ENCODE measurements around the gene BEST1.

Gene BEST1

GRCh38 chr11:61916737-61917333 lies 33.3 kb upstream of the BEST1 start:
- DNase-seq = no peak

DNA sequence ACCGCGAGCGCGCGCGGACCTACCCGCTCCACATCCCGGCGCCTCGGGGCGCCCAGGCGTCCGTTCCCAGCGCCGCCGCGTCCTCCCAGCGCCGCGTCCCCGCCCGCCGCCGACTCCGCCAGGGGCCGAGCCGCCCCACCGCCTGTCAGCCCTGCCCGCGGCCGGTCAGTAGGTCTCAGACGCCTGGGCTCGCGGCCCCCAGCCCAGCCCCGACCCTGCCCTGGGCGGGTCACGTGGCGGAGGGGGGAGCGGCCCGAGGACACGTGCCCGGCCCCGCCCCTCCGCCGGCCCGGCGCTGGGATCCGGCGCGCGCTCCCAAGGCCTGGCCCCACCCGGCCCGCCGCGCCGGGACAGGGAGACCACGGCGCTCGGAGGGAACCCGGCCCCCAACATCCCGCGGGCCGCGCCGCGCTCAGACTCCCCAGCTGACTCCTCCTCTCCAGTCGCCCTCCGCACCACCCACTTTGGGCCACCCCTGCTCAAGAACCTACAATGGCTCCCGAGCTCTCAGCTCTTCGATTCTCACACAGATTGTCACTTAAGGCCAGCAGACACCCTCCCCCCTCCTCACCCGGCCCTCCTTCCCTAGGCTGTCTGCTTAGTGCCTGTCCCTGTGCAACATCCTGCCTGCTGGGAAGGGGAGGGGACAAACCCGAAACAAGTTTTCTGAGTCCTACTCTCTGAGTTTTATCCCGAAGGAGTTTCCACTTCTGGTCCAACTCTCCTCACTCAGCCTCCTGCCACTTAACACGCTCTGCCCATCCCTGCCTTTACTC lies 32.6 kb upstream of the BEST1 start, which contains the start of gene RAB3IL1:
Gene RAB3IL1 (minus strand): TSS at position 233 of the 776 bp plus-strand sequence. CDS start 199 bp downstream, at position 34.
- peak in 1 of 2 experiments; percentile 53 for DNase-seq

DNA sequence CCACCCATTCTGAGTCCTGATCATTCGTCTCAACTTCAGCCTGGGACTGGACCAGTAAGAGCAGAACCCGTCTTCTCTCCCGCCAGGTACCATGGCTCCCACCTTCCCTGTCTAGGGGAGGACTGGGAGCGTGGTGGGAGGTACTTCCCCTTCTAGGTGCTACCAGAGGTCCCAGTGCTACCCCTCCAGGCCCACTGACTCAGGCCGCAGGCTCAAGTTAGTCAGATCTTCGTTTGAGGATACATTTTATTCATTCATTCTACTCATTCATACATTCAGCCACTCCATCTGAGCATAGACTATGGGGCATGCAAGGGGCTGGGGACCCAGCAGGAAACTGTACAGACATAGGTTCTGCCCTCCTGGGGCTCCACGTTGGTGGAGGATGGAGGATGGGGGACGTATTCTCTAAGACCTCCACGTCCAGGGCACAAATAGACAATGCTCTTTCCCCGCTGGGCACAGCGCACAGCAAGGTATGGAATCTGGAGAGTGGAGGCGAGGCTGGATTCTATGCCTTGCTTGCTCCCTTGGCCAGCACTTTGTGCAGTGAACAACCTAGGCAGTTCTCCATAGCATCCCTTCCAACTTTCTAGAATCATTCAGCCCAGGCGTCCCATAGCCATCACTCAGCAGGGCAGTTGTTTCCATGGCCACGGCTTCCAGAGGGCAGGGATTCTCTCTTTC lies 31.8 kb upstream of the BEST1 start:
- DNase-seq = no peak

DNA sequence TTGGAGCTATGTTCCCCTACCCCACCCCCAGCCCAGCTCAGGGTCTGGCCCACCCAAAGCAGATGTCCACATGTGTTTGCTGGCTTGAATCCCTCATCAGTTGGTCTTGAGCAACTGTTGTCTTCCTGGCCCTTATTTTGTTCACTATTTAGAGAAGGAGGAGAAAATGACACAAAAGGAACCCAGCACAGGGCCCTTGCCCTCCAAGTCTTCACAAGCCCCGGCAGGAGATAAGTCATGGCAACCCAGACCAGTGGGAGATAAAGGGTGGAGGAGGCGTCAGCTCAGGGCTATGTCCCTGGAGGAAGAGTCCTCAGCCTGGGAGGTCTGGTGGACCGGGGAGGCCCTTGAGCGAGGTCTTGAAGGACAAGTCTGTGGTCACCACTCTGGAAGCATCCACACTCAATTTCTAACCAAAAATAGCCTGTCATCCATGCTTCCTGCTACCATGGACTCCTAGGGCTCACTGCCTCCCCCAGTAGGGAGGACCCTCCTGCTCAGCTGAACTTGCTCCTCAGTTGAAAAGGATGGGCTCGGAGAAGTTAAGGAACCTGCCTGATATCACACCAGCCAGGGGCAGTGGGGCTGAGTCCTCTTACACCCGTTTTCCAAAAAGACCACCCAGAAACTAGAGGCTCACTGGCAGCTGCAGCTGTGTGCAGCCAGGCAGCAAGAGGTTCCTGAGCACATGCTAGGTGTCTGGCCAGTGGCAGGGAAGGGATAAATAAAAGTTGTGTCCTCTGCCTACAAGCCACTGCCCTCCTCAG lies 31.0 kb upstream of the BEST1 start:
- no peak for DNase-seq

DNA sequence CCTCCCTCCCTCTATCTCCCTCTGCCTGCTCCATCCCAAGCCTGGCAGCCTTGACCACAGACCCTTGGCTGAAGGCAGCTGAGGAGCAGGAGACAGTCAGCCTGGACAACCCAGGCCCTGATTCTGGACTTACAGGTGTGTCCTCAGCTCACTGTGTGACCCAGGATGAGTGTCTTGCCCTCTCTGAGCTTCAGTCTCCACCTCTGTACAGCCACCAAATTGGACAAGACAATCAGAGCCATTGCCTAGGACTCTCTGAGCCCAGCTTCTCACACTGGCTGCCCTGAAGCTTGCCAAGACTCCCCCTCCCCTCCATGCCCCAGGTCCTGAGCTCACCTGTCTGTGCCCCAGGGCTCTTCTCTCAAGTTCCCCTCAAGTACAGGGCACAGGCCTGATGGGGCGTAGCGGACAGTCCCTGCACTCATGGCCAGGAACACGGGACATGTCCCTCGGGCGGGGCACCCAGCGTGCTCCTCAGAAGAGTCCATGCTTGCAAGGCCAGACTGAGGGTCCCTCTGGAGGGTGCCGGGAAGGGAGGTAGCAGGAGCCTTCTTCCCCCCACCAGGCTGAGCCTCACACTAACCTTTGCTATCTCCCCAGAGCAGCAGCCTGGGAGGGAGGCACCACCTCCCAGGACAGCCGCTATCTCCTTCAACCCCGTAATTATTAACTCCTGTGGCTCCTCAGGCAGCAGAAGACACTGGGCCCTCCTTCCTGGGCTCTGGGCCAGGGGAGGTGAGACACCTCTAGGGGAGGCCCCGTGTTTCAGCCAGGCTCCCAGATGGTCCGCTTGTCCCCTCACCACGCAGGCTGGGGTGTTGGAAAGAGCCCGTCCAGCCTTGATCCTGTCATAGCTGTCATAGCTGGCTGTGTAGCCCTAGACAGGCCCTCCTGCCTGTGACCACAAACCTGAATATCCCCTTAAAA lies 30.2 kb upstream of the BEST1 start:
- no peak for DNase-seq

GRCh38 chr11:61921446-61921845 lies 28.7 kb upstream of the BEST1 start:
- no peak for DNase-seq

GRCh38 chr11:61922539-61922938 lies 27.6 kb upstream of the BEST1 start:
- no peak for DNase-seq

GRCh38 chr11:61923166-61924063 lies 26.7 kb upstream of the BEST1 start:
- no peak for DNase-seq

GRCh38 chr11:61924064-61924455 lies 26.1 kb upstream of the BEST1 start:
- DNase-seq = no peak

- DNase-seq = no peak
Measured at GRCh38 chr11:61925736-61926135, 24.4 kb upstream of the BEST1 start.

- no peak for DNase-seq
Measured at GRCh38 chr11:61926235-61926634, 23.9 kb upstream of the BEST1 start.

DNA sequence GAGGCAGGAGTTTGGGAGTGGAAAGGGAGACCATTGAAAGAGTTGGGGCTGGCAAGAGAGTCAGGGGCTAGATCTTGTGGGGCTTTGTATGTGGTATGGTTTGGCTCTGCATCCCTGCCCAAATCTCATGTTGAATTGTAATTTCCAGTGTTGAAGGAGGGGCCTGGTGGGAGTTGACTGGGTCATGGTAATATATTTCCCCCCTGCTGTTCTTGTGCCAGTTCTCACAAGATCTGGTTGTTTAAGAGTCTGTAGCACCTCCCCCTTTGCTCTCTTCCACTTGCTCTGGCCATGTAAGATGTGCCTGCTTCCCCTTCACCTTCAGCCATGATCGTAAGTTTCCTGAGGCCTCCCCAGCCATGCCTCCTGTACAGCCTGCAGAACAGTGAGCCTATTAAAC lies 22.6 kb upstream of the BEST1 start:
- no peak for DNase-seq

- DNase-seq = no peak
Measured at GRCh38 chr11:61928606-61929005, 21.5 kb upstream of the BEST1 start.

GRCh38 chr11:61930933-61931332 lies 19.2 kb upstream of the BEST1 start:
- DNase-seq = no peak

GRCh38 chr11:61935861-61936260 lies 14.3 kb upstream of the BEST1 start:
- DNase-seq = no peak

DNA sequence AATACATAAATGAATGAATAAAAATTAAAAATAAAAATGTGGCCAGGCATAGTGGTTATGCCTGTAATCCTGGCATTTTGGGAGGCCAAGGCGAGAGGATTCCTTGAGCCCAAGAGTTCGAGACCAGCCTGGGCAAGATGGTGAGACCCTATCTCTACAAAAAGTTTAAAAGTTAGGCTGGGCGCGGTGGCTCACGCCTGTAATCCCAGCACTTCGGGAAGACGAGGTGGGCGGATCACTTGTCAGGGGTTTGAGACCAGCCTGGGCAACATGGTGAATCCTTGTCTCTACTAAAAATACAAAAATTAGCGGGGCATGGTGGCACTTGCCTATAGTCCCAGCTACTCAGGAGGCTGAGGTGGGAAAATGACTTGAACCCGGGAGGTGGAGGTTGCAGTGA lies 9.7 kb upstream of the BEST1 start:
- DNase-seq = no peak

GRCh38 chr11:61945191-61945590 lies 5.0 kb upstream of the BEST1 start:
- no peak for DNase-seq

GRCh38 chr11:61946894-61947293 lies 3.3 kb upstream of the BEST1 start:
- no peak for DNase-seq

- DNase-seq = peak; percentile 78 to 89
Measured at GRCh38 chr11:61947486-61948210, 2.5 kb upstream of the BEST1 start.

- DNase-seq = no peak
Measured at GRCh38 chr11:61948505-61948904, 1.6 kb upstream of the BEST1 start.

Measured in NCI-H446 (cell line).